PC-3 (cell line): ENCODE data around the gene FSTL3. TPM values are rescaled to one million over a fixed set of nuclear protein-coding genes. Genes with fewer than 3 reads are reported as not detected.
"Not testable (repeated sequence)": the region's sequence is repeated elsewhere in the genome, so short reads cannot be mapped to it uniquely, and the experiment has no call there.

Experiments used
- ATAC-seq: fragments of 200-7000 bp; cut with Tn5 transposase; 2 replicates; pipeline ENCODE4 v1.9.1; 2020; ENCODE audit warnings: mild to moderate bottlenecking, moderate library complexity
- BruUV-seq: library from RNA; stranded (reverse); fragments of 400-500 nt; replicated peaks from 2 replicates; lab custom pipeline; 2021; lab: Mats Ljungman, UMichigan
- CTCF ChIA-PET: fragments of 300-600 bp; sonication (Branson Sonifier 250); formaldehyde crosslinking; loops from one replicate; lab custom pipeline; 2022; ENCODE audit warnings: antibody characterized with exemption; lab: Charles Lee
- POLR2A ChIA-PET: fragments of 300-600 bp; sonication (Branson Sonifier 250); formaldehyde crosslinking; loops from one replicate; lab custom pipeline; 2022; ENCODE audit warnings: antibody characterized with exemption; ENCODE audit not compliant: unreplicated experiment; lab: Charles Lee
- DNase-seq: peaks from one replicate; pipeline ENCODE4 v3.0.0-alpha.2; 2015
- H2AFZ ChIP-seq: fragments of 300-600 bp; sonication (generic); 2 replicates; pipeline ENCODE4 v1.6.0; 2016; ENCODE audit warnings: antibody characterized with exemption, low read length
- H3F3A ChIP-seq: fragments of 300-600 bp; sonication (generic); one replicate; pipeline ENCODE4 v1.6.0; 2017; ENCODE audit warnings: antibody characterized with exemption, low read length, control low read depth, mild to moderate bottlenecking; ENCODE audit not compliant: unreplicated experiment
- H3K27ac ChIP-seq: fragments of 300-600 bp; sonication (generic); 2 replicates; pipeline ENCODE4 v1.5.1; 2016; ENCODE audit warnings: mild to moderate bottlenecking, low read length
- H3K27me3 ChIP-seq: fragments of 300-600 bp; sonication (generic); 2 replicates; pipeline ENCODE4 v1.6.1; 2016; ENCODE audit warnings: low read length, mixed read lengths
- H3K36me3 ChIP-seq: fragments of 300-600 bp; sonication (generic); 2 replicates; pipeline ENCODE4 v1.6.1; 2016; ENCODE audit warnings: low read depth, mixed run types, low read length, mixed read lengths
- H3K4me1 ChIP-seq: fragments of 300-600 bp; sonication (generic); 2 replicates; pipeline ENCODE4 v1.5.1; 2016; ENCODE audit warnings: low read length; ENCODE audit not compliant: insufficient read depth
- H3K4me2 ChIP-seq: fragments of 300-600 bp; sonication (generic); 2 replicates; pipeline ENCODE4 v1.6.0; 2016; ENCODE audit warnings: low read length
- H3K4me3 ChIP-seq: fragments of 300-600 bp; sonication (generic); 2 replicates; pipeline ENCODE4 v1.5.1; 2016; ENCODE audit warnings: mild to moderate bottlenecking, low read length, mixed read lengths
- H3K79me2 ChIP-seq: fragments of 300-600 bp; sonication (generic); 2 replicates; pipeline ENCODE4 v1.6.1; 2017; ENCODE audit warnings: low read length, mixed read lengths
- H3K9ac ChIP-seq: fragments of 300-600 bp; sonication (generic); 2 replicates; pipeline ENCODE4 v1.6.0; 2016; ENCODE audit warnings: mild to moderate bottlenecking, low read length
- H3K9me2 ChIP-seq: fragments of 300-600 bp; sonication (generic); replicated peaks from 2 replicates; pipeline ENCODE4 v1.6.1; 2016; ENCODE audit warnings: mixed run types, low read length, mixed read lengths
- H3K9me3 ChIP-seq: fragments of 300-600 bp; sonication (generic); 2 replicates; pipeline ENCODE4 v1.6.1; 2016; ENCODE audit warnings: low read length, mixed read lengths
- H4K20me1 ChIP-seq: fragments of 300-600 bp; sonication (generic); 2 replicates; pipeline ENCODE4 v1.6.1; 2016; ENCODE audit warnings: low read length, mixed read lengths
- CTCF ChIP-seq: fragments of 300-600 bp; sonication (generic); conservative IDR thresholded peaks from 2 replicates; pipeline ENCODE4 v1.5.1; 2017; ENCODE audit warnings: antibody characterized with exemption, low read depth, mild to moderate bottlenecking, low read length
- EZH2 ChIP-seq: fragments of 300-600 bp; sonication (generic); IDR thresholded peaks from one replicate; pipeline ENCODE4 v1.6.1; 2017; ENCODE audit warnings: antibody characterized with exemption, mild to moderate bottlenecking, low read length; ENCODE audit not compliant: unreplicated experiment
- EZH2phosphoT487 ChIP-seq: fragments of 300-600 bp; sonication (generic); IDR thresholded peaks from 2 replicates; pipeline ENCODE4 v1.6.1; 2018; ENCODE audit warnings: mild to moderate bottlenecking, antibody characterized with exemption, low read length, borderline replicate concordance
- intact Hi-C: fragments of 100-400 bp; cut with micrococcal nuclease; formaldehyde crosslinking; loops from 2 replicates; pipeline ENCODE4 v1.9.0; 2023
- total RNA-seq: library from RNA; depleted of rRNA; stranded (reverse); fragments of >200 nt; gene quantifications from 2 replicates; pipeline ENCODE4 v1.2.3, GENCODE V29; 2014

FSTL3 gene
- total RNA-seq, 1 experiment from 2014 or later, result 53.3 TPM

GRCh38 chr19:726993-727956 is 51.1 kb downstream of the FSTL3 start:
- H3K4me1 ChIP-seq, result no peaks in the 10 kb centered on the region
- H3K9me3 ChIP-seq, result no peaks in the 10 kb centered on the region
- H3K4me3 ChIP-seq, result no peak overlapping the region
- BruUV-seq, result no TSS peak
- ChIA-PET CTCF (no interaction called here), POLR2A (no interaction called here)
- no peak overlapping the region for H2AFZ ChIP-seq
- H3K36me3 ChIP-seq, result no peaks in the 10 kb centered on the region
- H3K9ac ChIP-seq, result no peak overlapping the region
- H4K20me1 ChIP-seq, result no peaks in the 10 kb centered on the region
- H3F3A ChIP-seq, result no peaks in the 10 kb centered on the region
- no peak for ATAC-seq
- H3K27me3 ChIP-seq, result no peaks in the 10 kb centered on the region
- DNase-seq, result no peak
- H3K9me2 ChIP-seq, result no peaks in the 10 kb centered on the region
- TF ChIP-seq EZH2phosphoT487, result no peak
- TF ChIP-seq CTCF, result no peak
- no peak for TF ChIP-seq EZH2
- no peak overlapping the region for H3K27ac ChIP-seq
- no peak overlapping the region for H3K4me2 ChIP-seq
- intact Hi-C loops, result no loop called here
- H3K79me2 ChIP-seq, result no peaks in the 10 kb centered on the region

- no peak overlapping the region for H3K4me3 ChIP-seq
- H2AFZ ChIP-seq, result no peak overlapping the region
- no peaks in the 10 kb centered on the region for H3K9me3 ChIP-seq
- ChIA-PET CTCF (no interaction called here), POLR2A (no interaction called here)
- no peak for ATAC-seq
- TF ChIP-seq EZH2 (no peak), EZH2phosphoT487 (no peak), CTCF (no peak)
- BruUV-seq, result no TSS peak
- no peaks in the 10 kb centered on the region for H3F3A ChIP-seq
- H3K36me3 ChIP-seq, result no peaks in the 10 kb centered on the region
- no peaks in the 10 kb centered on the region for H3K4me1 ChIP-seq
- no peak overlapping the region for H3K9ac ChIP-seq
- DNase-seq, result no peak
- H3K4me2 ChIP-seq, result no peak overlapping the region
- no peak overlapping the region for H3K27ac ChIP-seq
- intact Hi-C loops, result no loop called here
- H3K79me2 ChIP-seq, result no peaks in the 10 kb centered on the region
- no peaks in the 10 kb centered on the region for H4K20me1 ChIP-seq
- H3K9me2 ChIP-seq, result no peaks in the 10 kb centered on the region
- no peaks in the 10 kb centered on the region for H3K27me3 ChIP-seq
These were observed 51.8 kb downstream of the FSTL3 start for GRCh38 chr19:728011-728410.

GRCh38 chr19:729564-729963 is 53.4 kb downstream of the FSTL3 start:
- H3K27ac ChIP-seq, H3K4me1 ChIP-seq, H2AFZ ChIP-seq, H3K27me3 ChIP-seq, DNase-seq, BruUV-seq, H4K20me1 ChIP-seq, H3F3A ChIP-seq, H3K79me2 ChIP-seq, CTCF ChIA-PET, H3K4me2 ChIP-seq, H3K9me2 ChIP-seq, H3K9ac ChIP-seq, H3K36me3 ChIP-seq, ATAC-seq, POLR2A ChIA-PET, intact Hi-C loops, H3K9me3 ChIP-seq, H3K4me3 ChIP-seq: not testable (repeated sequence)
